ENCODE data around the gene SIGLEC7.

Gene SIGLEC7

DNA sequence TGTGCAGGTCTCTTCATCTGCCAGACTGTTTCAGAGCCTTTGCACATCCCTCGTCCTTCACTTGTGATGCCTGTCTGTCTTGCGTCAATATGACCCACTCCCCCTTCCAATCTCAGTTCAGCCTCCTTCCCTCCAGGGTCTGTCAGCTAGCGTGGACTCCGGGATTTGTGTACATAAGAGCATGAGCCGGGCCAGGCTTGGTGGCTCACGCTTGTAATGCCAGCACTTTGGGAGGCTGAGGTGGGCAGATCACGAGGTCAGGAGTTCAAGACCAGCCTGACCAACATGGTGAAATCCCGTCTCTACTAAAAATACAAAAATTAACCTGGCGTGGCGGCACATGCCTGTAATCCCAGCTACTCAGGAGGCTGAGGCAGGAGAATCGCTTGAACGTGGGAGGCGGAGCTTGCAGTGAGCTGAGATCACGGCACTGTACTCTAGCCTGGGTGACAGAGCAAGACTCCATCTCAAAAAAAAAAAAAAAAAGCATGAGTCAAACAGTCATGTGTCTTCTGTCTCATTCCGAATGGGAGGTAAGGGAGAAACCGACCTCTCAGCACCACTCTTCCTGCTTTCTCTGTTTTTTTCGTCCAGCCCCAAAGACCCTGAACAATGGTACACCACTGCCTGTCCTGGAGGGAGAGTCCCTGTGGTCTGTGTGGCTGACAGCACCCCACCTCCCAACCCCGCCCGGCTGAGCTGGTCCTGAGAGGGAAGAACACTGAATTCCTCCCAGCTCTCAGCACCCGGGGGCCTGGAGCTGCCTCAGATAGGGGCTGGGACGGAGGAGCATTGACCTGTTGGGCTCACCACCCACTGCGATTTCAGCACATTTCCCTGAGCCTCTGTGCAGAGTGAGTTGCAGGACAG, 19.8 kb upstream of the SIGLEC7 start:
- H3K4me3 ChIP-seq (ENCODE audit: low read depth, low read length), result no peak overlapping the region
- POLR2A ChIA-PET, result no interaction called here
- H3K9me3 ChIP-seq (ENCODE audit: control insufficient read depth, insufficient read depth, low read depth, low read length), result no peaks in the 10 kb centered on the region
- TF ChIP-seq ZNF423 (tag by site-specific recombination; IDR thresholded peaks at IDR 0.05) (no peak), SALL2 (tag by site-specific recombination; IDR thresholded peaks at IDR 0.05; ENCODE audit: borderline replicate concordance) (no peak), ZNF677 (tag by site-specific recombination; IDR thresholded peaks at IDR 0.05) (no peak), ZBTB48 (tag by site-specific recombination; IDR thresholded peaks at IDR 0.05) (no peak), ZNF76 (tag by site-specific recombination; IDR thresholded peaks at IDR 0.05; ENCODE audit: borderline replicate concordance, low read depth) (no peak), KLF9 (tag by site-specific recombination; IDR thresholded peaks at IDR 0.05; ENCODE audit: low read depth) (no peak), SP7 (tag by site-specific recombination; IDR thresholded peaks at IDR 0.05) (no peak), ZEB2 (tag by site-specific recombination; IDR thresholded peaks at IDR 0.05) (no peak)
- TF ChIP-seq, protein P1, sequence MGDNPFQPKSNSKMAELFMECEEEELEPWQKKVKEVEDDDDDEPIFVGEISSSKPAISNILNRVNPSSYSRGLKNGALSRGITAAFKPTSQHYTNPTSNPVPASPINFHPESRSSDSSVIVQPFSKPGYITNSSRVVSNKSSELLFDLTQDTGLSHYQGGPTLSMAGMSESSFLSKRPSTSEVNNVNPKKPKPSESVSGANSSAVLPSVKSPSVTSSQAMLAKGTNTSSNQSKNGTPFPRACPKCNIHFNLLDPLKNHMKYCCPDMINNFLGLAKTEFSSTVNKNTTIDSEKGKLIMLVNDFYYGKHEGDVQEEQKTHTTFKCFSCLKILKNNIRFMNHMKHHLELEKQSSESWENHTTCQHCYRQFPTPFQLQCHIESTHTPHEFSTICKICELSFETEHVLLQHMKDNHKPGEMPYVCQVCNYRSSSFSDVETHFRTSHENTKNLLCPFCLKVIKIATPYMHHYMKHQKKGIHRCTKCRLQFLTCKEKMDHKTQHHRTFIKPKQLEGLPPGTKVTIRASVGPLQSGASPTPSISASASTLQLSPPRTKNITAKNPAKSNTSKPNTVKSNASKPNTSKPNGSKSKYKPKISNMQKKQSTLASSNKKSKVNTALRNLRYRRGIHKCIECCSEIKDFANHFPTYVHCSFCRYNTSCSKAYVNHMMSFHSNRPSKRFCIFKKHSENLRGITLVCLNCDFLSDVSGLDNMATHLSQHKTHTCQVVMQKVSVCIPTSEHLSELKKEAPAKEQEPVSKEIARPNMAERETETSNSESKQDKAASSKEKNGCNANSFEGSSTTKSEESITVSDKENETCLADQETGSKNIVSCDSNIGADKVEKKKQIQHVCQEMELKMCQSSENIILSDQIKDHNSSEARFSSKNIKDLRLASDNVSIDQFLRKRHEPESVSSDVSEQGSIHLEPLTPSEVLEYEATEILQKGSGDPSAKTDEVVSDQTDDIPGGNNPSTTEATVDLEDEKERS (tag by site-specific recombination; IDR thresholded peaks at IDR 0.05), result no peak
- TF ChIP-seq, protein P2, sequence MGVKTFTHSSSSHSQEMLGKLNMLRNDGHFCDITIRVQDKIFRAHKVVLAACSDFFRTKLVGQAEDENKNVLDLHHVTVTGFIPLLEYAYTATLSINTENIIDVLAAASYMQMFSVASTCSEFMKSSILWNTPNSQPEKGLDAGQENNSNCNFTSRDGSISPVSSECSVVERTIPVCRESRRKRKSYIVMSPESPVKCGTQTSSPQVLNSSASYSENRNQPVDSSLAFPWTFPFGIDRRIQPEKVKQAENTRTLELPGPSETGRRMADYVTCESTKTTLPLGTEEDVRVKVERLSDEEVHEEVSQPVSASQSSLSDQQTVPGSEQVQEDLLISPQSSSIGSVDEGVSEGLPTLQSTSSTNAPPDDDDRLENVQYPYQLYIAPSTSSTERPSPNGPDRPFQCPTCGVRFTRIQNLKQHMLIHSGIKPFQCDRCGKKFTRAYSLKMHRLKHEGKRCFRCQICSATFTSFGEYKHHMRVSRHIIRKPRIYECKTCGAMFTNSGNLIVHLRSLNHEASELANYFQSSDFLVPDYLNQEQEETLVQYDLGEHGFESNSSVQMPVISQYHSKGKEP (tag by site-specific recombination; IDR thresholded peaks at IDR 0.05), result no peak
- TF ChIP-seq, protein P3, sequence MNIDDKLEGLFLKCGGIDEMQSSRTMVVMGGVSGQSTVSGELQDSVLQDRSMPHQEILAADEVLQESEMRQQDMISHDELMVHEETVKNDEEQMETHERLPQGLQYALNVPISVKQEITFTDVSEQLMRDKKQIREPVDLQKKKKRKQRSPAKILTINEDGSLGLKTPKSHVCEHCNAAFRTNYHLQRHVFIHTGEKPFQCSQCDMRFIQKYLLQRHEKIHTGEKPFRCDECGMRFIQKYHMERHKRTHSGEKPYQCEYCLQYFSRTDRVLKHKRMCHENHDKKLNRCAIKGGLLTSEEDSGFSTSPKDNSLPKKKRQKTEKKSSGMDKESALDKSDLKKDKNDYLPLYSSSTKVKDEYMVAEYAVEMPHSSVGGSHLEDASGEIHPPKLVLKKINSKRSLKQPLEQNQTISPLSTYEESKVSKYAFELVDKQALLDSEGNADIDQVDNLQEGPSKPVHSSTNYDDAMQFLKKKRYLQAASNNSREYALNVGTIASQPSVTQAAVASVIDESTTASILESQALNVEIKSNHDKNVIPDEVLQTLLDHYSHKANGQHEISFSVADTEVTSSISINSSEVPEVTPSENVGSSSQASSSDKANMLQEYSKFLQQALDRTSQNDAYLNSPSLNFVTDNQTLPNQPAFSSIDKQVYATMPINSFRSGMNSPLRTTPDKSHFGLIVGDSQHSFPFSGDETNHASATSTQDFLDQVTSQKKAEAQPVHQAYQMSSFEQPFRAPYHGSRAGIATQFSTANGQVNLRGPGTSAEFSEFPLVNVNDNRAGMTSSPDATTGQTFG (tag by site-specific recombination; IDR thresholded peaks at IDR 0.05; ENCODE audit: borderline replicate concordance), result no peak
- TF ChIP-seq, protein P4, sequence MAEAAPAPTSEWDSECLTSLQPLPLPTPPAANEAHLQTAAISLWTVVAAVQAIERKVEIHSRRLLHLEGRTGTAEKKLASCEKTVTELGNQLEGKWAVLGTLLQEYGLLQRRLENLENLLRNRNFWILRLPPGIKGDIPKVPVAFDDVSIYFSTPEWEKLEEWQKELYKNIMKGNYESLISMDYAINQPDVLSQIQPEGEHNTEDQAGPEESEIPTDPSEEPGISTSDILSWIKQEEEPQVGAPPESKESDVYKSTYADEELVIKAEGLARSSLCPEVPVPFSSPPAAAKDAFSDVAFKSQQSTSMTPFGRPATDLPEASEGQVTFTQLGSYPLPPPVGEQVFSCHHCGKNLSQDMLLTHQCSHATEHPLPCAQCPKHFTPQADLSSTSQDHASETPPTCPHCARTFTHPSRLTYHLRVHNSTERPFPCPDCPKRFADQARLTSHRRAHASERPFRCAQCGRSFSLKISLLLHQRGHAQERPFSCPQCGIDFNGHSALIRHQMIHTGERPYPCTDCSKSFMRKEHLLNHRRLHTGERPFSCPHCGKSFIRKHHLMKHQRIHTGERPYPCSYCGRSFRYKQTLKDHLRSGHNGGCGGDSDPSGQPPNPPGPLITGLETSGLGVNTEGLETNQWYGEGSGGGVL (tag by site-specific recombination; IDR thresholded peaks at IDR 0.05), result no peak
- no peak overlapping the region for H3K27ac ChIP-seq (ENCODE audit: extremely low read depth, low read depth, low read length)
- no peaks in the 10 kb centered on the region for H3K36me3 ChIP-seq (ENCODE audit: control insufficient read depth in 2 of 2, insufficient read depth in 1 of 2, low read length in 2 of 2)
- CTCF ChIA-PET, result interaction anchor here (0.6 kb wide), 1 partner anchor 160 kb away, joined by 3 read pairs; no protein-coding TSS in a partner anchor
- H3K4me1 ChIP-seq (ENCODE audit: control insufficient read depth, insufficient read depth, low read length), result no peaks in the 10 kb centered on the region

DNA sequence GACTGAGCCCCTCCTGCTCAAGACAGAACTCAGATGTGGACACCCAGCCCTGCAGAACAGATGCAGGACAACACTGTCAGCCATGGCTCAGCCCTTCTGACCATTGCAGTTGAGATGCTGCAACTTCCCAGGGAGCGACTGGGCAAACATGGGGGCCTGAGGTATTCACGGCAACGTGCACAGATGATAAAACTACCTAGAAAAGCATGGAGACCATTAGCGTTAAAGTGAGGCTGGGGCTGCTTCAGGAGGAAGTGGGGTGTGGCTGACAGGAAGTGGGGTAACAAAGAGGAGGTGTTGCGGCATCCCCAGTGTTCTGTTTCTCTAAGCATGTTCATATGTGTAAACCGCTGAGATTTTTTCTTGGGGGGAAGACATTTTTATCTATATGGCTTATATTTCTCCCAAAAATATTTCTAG, 18.7 kb upstream of the SIGLEC7 start:
- ChIA-PET POLR2A (no interaction called here), CTCF (no interaction called here)
- Histone ChIP-seq H3K4me3 (ENCODE audit: low read depth, low read length) (no peak overlapping the region), H3K27ac (ENCODE audit: extremely low read depth, low read depth, low read length) (no peak overlapping the region), H3K36me3 (ENCODE audit: control insufficient read depth in 2 of 2, insufficient read depth in 1 of 2, low read length in 2 of 2) (no peaks in the 10 kb centered on the region), H3K4me1 (ENCODE audit: control insufficient read depth, insufficient read depth, low read length) (peaks cover 4% of the 10 kb centered on the region), H3K9me3 (ENCODE audit: control insufficient read depth, insufficient read depth, low read depth, low read length) (no peaks in the 10 kb centered on the region)
- no peak for TF ChIP-seq ZNF707 (tag by site-specific recombination; IDR thresholded peaks at IDR 0.05)
- TF ChIP-seq, protein P5, sequence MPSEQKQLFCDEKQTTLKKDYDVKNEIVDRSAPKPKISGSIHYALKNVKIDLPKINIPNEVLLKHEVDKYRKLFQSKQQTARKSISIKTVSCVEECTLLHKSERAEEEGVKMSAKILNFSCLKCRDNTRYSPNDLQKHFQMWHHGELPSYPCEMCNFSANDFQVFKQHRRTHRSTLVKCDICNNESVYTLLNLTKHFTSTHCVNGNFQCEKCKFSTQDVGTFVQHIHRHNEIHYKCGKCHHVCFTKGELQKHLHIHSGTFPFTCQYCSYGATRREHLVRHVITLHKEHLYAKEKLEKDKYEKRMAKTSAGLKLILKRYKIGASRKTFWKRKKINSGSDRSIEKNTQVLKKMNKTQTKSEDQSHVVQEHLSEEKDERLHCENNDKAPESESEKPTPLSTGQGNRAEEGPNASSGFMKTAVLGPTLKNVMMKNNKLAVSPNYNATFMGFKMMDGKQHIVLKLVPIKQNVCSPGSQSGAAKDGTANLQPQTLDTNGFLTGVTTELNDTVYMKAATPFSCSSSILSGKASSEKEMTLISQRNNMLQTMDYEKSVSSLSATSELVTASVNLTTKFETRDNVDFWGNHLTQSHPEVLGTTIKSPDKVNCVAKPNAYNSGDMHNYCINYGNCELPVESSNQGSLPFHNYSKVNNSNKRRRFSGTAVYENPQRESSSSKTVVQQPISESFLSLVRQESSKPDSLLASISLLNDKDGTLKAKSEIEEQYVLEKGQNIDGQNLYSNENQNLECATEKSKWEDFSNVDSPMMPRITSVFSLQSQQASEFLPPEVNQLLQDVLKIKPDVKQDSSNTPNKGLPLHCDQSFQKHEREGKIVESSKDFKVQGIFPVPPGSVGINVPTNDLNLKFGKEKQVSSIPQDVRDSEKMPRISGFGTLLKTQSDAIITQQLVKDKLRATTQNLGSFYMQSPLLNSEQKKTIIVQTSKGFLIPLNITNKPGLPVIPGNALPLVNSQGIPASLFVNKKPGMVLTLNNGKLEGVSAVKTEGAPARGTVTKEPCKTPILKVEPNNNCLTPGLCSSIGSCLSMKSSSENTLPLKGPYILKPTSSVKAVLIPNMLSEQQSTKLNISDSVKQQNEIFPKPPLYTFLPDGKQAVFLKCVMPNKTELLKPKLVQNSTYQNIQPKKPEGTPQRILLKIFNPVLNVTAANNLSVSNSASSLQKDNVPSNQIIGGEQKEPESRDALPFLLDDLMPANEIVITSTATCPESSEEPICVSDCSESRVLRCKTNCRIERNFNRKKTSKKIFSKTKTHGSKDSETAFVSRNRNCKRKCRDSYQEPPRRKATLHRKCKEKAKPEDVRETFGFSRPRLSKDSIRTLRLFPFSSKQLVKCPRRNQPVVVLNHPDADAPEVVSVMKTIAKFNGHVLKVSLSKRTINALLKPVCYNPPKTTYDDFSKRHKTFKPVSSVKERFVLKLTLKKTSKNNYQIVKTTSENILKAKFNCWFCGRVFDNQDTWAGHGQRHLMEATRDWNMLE (tag by site-specific recombination; conservative IDR thresholded peaks at IDR 0.05; ENCODE audit: low read depth), result 0 out of 2 replicates have a peak, but pooled peaks have one; percentile 24

Data from HEK293 (cell line).